ENCODE measurements around the gene BLMH.

DNA sequence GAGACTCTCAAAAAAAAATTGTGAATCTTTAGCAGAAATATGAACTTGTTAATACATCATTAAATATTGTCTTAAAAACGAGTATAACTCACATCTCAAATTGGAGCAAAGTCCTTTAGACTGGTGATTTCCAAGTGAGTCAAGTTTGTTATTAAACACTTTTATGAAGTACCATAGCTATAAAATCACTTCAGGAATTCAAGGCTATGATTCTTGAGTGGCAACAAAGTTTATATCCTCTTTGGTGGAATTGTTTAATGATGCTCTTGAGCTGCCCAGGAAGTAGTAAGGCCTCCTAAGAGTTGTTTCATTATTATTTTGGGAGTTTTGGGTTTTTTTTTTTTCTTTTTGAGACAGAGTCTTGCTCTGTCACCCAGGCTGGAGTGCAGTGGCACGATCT, 16.7 kb upstream of the BLMH start:
- no peak for TF ChIP-seq POLR2AphosphoS5 (IDR thresholded peaks at IDR 0.05; ENCODE audit: low read depth, low read length)
- TF ChIP-seq TAF1 (IDR thresholded peaks at IDR 0.05; ENCODE audit: borderline replicate concordance, insufficient read depth, low read length) = no peak

Data from PFSK-1 (cell line).